Fibroblast of villous mesenchyme (primary cell): ENCODE measurements around the gene LUM. TPM values are rescaled to one million over a fixed set of nuclear protein-coding genes. Genes with fewer than 3 reads are reported as not detected.

Experiments
- DNase-seq: peaks from one replicate; pipeline ENCODE4 v3.0.0-alpha.2; 2010; ENCODE audit warnings: low read depth
- H3K4me3 ChIP-seq: 2 replicates; pipeline ENCODE4 v1.5.1; 2011; ENCODE audit warnings: low read depth, mild to moderate bottlenecking, low read length
- CTCF ChIP-seq: IDR thresholded peaks from 2 replicates; pipeline ENCODE4 v1.5.1; 2012; ENCODE audit warnings: low read depth, mild to moderate bottlenecking, low read length; ENCODE audit not compliant: insufficient read depth
- total RNA-seq: library from RNA; depleted of rRNA; stranded (reverse); fragments of >200 nt; gene quantifications from 2 replicates; pipeline ENCODE4 v1.2.3, GENCODE V29; 2012

LUM gene
- total RNA-seq, 1 donor = 603 TPM

- TF ChIP-seq CTCF = no peak
- DNase-seq = peak; percentile 94
These were observed 30.9 kb upstream of the LUM start for GRCh38 chr12:91142221-91142631.

GRCh38 chr12:91140026-91140931 is 29.0 kb upstream of the LUM start:
- no peak overlapping the region for H3K4me3 ChIP-seq
- TF ChIP-seq CTCF = no peak
- DNase-seq = peak; percentile 98

More at GRCh38 chr12:91142221-91142631, 30.9 kb upstream of the LUM start:
- H3K4me3 ChIP-seq = no peak overlapping the region

GRCh38 chr12:91139286-91139685 is 28.0 kb upstream of the LUM start:
- no peak for TF ChIP-seq CTCF
- peak; percentile 85 for DNase-seq
- H3K4me3 ChIP-seq = peak overlapping the region; percentile 18

GRCh38 chr12:91138337-91138920 is 27.1 kb upstream of the LUM start:
- no peak overlapping the region for H3K4me3 ChIP-seq
- no peak for TF ChIP-seq CTCF
- DNase-seq = peak; percentile 72

- H3K4me3 ChIP-seq = no peak overlapping the region
- DNase-seq = peak; percentile 91
- no peak for TF ChIP-seq CTCF
These were observed 22.6 kb upstream of the LUM start for GRCh38 chr12:91133871-91134270.

GRCh38 chr12:91129662-91130362 is 18.5 kb upstream of the LUM start:
- no peak for DNase-seq
- TF ChIP-seq CTCF = no peak
- H3K4me3 ChIP-seq = no peak overlapping the region
